ENCODE data around the gene ADAMTS4.

Gene ADAMTS4

DNA sequence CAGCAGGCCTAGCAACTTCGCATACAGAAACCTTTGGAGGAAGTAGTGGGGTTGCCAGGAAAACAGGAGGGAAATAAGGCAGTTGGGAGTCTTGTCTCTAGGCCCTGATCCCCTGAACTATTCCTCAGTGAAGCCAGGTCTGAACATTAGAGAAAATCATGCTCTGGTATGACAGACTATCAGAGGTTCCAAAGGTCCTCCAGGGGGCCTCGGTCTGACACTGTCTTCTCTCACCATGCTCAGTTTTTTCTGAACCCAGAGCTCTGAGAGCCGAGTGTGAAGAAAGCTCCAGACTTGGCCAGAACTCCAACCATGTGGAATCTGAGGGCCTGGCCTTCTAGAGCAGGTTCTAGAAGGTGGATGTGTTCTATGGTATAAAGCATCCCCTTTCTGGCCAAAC, 31.0 kb upstream of the ADAMTS4 start:
- no peak overlapping the region for H3K27ac ChIP-seq (ENCODE audit: low read length)
- peaks cover 7% of the 10 kb centered on the region for H3K36me3 ChIP-seq (replicated peaks; ENCODE audit: low read depth, low read length)
- no peaks in the 10 kb centered on the region for H3K9me3 ChIP-seq (ENCODE audit: insufficient read depth, low read length)
- no peaks in the 10 kb centered on the region for H4K20me1 ChIP-seq (ENCODE audit: insufficient read depth, low read length)
- H3K9ac ChIP-seq (ENCODE audit: low read length), result no peak overlapping the region
- peaks cover 6% of the 10 kb centered on the region; the same call in 1 of the 2 replicates for H3K79me2 ChIP-seq (ENCODE audit: low read length)
- H2AFZ ChIP-seq (ENCODE audit: low read depth, low read length), result no peak overlapping the region
- H3K4me3 ChIP-seq (ENCODE audit: low read length), result no peak overlapping the region
- no peak overlapping the region for H3K4me2 ChIP-seq (ENCODE audit: low read length)
- TF ChIP-seq, protein P1, sequence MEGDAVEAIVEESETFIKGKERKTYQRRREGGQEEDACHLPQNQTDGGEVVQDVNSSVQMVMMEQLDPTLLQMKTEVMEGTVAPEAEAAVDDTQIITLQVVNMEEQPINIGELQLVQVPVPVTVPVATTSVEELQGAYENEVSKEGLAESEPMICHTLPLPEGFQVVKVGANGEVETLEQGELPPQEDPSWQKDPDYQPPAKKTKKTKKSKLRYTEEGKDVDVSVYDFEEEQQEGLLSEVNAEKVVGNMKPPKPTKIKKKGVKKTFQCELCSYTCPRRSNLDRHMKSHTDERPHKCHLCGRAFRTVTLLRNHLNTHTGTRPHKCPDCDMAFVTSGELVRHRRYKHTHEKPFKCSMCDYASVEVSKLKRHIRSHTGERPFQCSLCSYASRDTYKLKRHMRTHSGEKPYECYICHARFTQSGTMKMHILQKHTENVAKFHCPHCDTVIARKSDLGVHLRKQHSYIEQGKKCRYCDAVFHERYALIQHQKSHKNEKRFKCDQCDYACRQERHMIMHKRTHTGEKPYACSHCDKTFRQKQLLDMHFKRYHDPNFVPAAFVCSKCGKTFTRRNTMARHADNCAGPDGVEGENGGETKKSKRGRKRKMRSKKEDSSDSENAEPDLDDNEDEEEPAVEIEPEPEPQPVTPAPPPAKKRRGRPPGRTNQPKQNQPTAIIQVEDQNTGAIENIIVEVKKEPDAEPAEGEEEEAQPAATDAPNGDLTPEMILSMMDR (IDR thresholded peaks at IDR 0.05; ENCODE audit: low read depth, low read length), result peak; percentile 27
- TF ChIP-seq EZH2phosphoT487 (IDR thresholded peaks at IDR 0.05; ENCODE audit: low read depth), result no peak
- H3K27me3 ChIP-seq (ENCODE audit: low read depth, low read length), result no peaks in the 10 kb centered on the region
- H3K4me1 ChIP-seq (ENCODE audit: low read length), result peaks cover 21% of the 10 kb centered on the region

DNA sequence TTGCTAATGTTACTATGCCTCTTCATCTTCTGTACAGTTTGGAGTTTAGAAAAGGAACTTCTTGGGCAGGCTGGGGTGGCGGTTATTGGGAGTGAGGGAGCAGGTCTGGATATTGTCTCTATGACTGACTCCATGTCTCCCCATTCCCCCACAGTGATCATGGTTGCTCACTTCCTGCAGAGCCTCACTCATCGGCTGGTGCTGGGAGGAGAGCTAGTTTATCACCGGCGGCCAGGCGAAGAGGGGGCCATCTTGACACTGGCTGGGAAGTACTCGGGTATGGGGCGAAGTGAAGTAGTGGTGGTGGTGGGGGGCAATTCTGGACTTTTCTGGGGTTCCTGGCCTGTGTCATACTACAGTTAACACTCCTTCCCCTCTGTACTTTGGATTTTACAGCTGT, 29.2 kb upstream of the ADAMTS4 start:
- no peaks in the 10 kb centered on the region for H4K20me1 ChIP-seq (ENCODE audit: insufficient read depth, low read length)
- H3K36me3 ChIP-seq (replicated peaks; ENCODE audit: low read depth, low read length), result peaks cover 7% of the 10 kb centered on the region
- H3K9me3 ChIP-seq (ENCODE audit: insufficient read depth, low read length), result no peaks in the 10 kb centered on the region
- no peak for TF ChIP-seq EZH2phosphoT487 (IDR thresholded peaks at IDR 0.05; ENCODE audit: low read depth)
- TF ChIP-seq, protein P1 (IDR thresholded peaks at IDR 0.05; ENCODE audit: low read depth, low read length), result no peak
- H2AFZ ChIP-seq (ENCODE audit: low read depth, low read length), result no peak overlapping the region
- H3K27ac ChIP-seq (ENCODE audit: low read length), result no peak overlapping the region
- H3K27me3 ChIP-seq (ENCODE audit: low read depth, low read length), result no peaks in the 10 kb centered on the region
- H3K4me1 ChIP-seq (ENCODE audit: low read length), result peaks cover 21% of the 10 kb centered on the region
- peaks cover 6% of the 10 kb centered on the region; the same call in 1 of the 2 replicates for H3K79me2 ChIP-seq (ENCODE audit: low read length)
- H3K4me2 ChIP-seq (ENCODE audit: low read length), result peak overlapping the region; percentile 100
- peak overlapping the region; percentile 33; the same call in 1 of the 2 replicates for H3K9ac ChIP-seq (ENCODE audit: low read length)
- H3K4me3 ChIP-seq (ENCODE audit: low read length), result no peak overlapping the region

DNA sequence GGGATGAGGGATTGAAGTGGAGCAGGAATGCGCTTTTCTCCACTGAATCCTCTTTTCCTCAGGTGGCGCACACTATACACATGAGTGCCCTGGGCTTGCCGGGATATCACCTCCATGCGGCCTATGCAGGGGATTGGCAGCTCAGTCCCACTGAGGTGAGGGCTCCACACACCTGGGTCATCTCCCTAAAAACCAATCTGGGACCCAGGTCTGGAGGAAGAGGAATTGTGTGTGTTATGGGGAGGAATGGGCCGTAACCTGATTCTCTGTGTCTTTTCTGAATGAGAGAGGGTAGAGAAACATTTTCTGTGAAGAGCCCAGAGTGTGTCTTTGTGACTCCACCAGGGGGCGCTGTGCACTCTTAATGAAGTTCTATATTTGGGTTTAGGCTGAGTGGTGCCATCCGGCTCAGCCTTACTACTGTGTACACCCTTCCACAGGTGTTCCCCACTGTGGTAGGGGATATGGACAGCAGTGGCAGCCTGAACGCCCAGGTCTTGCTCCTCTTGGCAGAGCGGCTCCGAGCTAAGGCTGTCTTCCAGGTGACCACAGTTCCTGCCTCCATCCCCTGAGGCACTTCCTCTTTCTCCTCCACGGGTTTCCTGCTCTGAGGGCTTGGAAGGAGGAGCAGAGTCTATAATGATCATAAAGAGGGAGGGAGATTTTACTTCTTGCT, 28.5 kb upstream of the ADAMTS4 start:
- Histone ChIP-seq H3K9me3 (ENCODE audit: insufficient read depth, low read length) (no peaks in the 10 kb centered on the region), H3K27ac (ENCODE audit: low read length) (0 out of 2 replicates have a peak overlapping the region, but pooled peaks have one; percentile 0), H3K4me3 (ENCODE audit: low read length) (peak overlapping the region; percentile 95), H3K4me1 (ENCODE audit: low read length) (peaks cover 21% of the 10 kb centered on the region), H4K20me1 (ENCODE audit: insufficient read depth, low read length) (no peaks in the 10 kb centered on the region), H3K9ac (ENCODE audit: low read length) (peak overlapping the region; percentile 33), H3K27me3 (ENCODE audit: low read depth, low read length) (no peaks in the 10 kb centered on the region), H2AFZ (ENCODE audit: low read depth, low read length) (peak overlapping the region; percentile 57; the same call in 1 of the 2 replicates), H3K36me3 (replicated peaks; ENCODE audit: low read depth, low read length) (peaks cover 7% of the 10 kb centered on the region), H3K4me2 (ENCODE audit: low read length) (peak overlapping the region; percentile 100), H3K79me2 (ENCODE audit: low read length) (peaks cover 6% of the 10 kb centered on the region; the same call in 1 of the 2 replicates)
- no peak for TF ChIP-seq EZH2phosphoT487 (IDR thresholded peaks at IDR 0.05; ENCODE audit: low read depth)
- TF ChIP-seq, protein P1 (IDR thresholded peaks at IDR 0.05; ENCODE audit: low read depth, low read length), result peak; percentile 98

DNA sequence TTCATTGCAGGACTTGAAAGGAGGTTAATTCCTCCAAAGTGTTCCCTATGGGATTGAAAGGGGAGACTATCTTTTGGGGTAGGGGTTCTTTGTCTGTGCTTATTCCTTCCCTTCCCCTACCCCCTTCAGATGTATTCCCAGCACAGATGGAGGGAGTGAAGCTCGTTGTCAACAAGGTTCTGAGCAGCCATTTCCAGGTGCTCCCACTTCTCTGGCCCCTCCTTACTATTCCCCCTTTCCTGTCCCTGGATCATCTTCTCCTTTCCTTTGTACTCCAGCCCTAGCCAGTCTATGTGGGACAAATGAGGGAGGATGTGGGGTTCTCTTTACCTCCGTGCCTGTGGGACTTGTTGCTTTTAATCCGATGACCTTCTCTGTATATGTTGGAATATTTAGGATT, 27.9 kb upstream of the ADAMTS4 start:
- Histone ChIP-seq H3K4me3 (ENCODE audit: low read length) (peak overlapping the region; percentile 95), H3K79me2 (ENCODE audit: low read length) (peaks cover 6% of the 10 kb centered on the region; the same call in 1 of the 2 replicates), H3K9ac (ENCODE audit: low read length) (peak overlapping the region; percentile 71), H3K9me3 (ENCODE audit: insufficient read depth, low read length) (no peaks in the 10 kb centered on the region), H2AFZ (ENCODE audit: low read depth, low read length) (no peak overlapping the region), H3K36me3 (replicated peaks; ENCODE audit: low read depth, low read length) (peaks cover 7% of the 10 kb centered on the region), H4K20me1 (ENCODE audit: insufficient read depth, low read length) (no peaks in the 10 kb centered on the region), H3K27me3 (ENCODE audit: low read depth, low read length) (no peaks in the 10 kb centered on the region), H3K4me2 (ENCODE audit: low read length) (peak overlapping the region; percentile 100), H3K27ac (ENCODE audit: low read length) (no peak overlapping the region), H3K4me1 (ENCODE audit: low read length) (peaks cover 21% of the 10 kb centered on the region)
- TF ChIP-seq EZH2phosphoT487 (IDR thresholded peaks at IDR 0.05; ENCODE audit: low read depth), result no peak
- TF ChIP-seq, protein P1 (IDR thresholded peaks at IDR 0.05; ENCODE audit: low read depth, low read length), result no peak

Data from OCI-LY3 (cell line).